Measurements from ENCODE around the gene RBBP7.
A peak's percentile ranks its signal among the peaks of the same experiment; 100 is the strongest.

The RBBP7 gene

GRCh38 chrX:16870095-16870861 is at the start of gene RBBP7:
RBBP7 (minus strand) TSS chrX:16870362; CDS start chrX:16870053, 309 bp downstream.
- H3K4me1 Mint-ChIP-seq (ENCODE audit: low read depth) = peaks cover 43% of the 10 kb centered on the region
- H3K36me3 Mint-ChIP-seq (ENCODE audit: low read depth) = peaks cover 24% of the 10 kb centered on the region
- H3K4me3 Mint-ChIP-seq = peak within 1 kb of the TSS; percentile 94
- no peaks in the 10 kb centered on the region for H3K27me3 Mint-ChIP-seq
- H3K9me3 Mint-ChIP-seq = no peaks in the 10 kb centered on the region
- H3K27ac Mint-ChIP-seq = peak within 1 kb of the TSS; percentile 96

DNA sequence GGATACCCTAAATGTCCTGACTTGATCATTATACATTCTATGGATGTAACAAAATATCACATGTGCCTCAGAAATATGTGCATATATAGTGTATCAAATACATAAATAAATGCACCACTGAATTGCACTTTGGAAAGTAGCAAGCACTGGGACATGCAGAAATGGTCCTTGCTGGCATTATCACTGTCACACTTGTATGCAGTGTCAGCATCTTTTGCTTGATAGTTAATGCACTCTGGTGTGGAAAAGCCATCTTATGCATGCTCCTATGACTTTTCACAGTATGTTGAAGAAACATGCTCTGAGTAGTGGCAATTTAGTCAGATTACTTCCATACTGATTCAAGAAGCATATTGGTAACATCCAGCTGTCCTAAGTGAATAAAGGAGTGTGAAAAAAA is 48.8 kb upstream of the RBBP7 start:
- no peak overlapping the region for H3K27ac Mint-ChIP-seq
- no peaks in the 10 kb centered on the region for H3K9me3 Mint-ChIP-seq

DNA sequence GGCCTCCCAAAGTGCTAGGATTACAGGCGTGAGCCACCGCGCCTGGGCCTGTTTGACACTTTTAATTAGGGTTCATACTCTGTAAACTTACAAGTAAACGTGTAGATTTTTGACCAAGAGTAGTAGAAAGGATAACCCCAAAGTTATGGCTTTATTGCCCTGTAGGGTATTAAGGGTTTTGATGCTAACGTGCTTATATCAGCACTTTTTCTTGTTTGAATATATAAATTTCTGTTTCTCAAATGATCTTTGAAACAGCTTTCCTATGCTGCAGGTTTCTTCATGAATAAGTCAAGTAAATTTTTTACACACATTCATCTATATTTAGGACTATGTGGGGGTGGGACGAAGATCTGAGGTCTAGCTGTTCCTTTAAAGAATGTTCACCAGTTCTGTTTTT is 47.0 kb upstream of the RBBP7 start:
- no peaks in the 10 kb centered on the region for H3K4me1 Mint-ChIP-seq (ENCODE audit: low read depth)
- H3K9me3 Mint-ChIP-seq = no peaks in the 10 kb centered on the region
- no peak overlapping the region for H3K4me3 Mint-ChIP-seq
- H3K36me3 Mint-ChIP-seq (ENCODE audit: low read depth) = no peaks in the 10 kb centered on the region
- H3K27me3 Mint-ChIP-seq = peaks cover 5% of the 10 kb centered on the region
- no peak overlapping the region for H3K27ac Mint-ChIP-seq

More for the DNA sequence above, 48.8 kb upstream of the RBBP7 start:
- peaks cover 5% of the 10 kb centered on the region for H3K27me3 Mint-ChIP-seq
- no peak overlapping the region for H3K4me3 Mint-ChIP-seq
- no peaks in the 10 kb centered on the region for H3K4me1 Mint-ChIP-seq (ENCODE audit: low read depth)
- no peaks in the 10 kb centered on the region for H3K36me3 Mint-ChIP-seq (ENCODE audit: low read depth)

- H3K27ac Mint-ChIP-seq = no peak overlapping the region
- no peaks in the 10 kb centered on the region for H3K4me1 Mint-ChIP-seq (ENCODE audit: low read depth)
- H3K36me3 Mint-ChIP-seq (ENCODE audit: low read depth) = no peaks in the 10 kb centered on the region
- H3K4me3 Mint-ChIP-seq = no peak overlapping the region
- peaks cover 4% of the 10 kb centered on the region for H3K27me3 Mint-ChIP-seq
- H3K9me3 Mint-ChIP-seq = no peaks in the 10 kb centered on the region
Observed at GRCh38 chrX:16916561-16916960, 46.4 kb upstream of the RBBP7 start.

DNA sequence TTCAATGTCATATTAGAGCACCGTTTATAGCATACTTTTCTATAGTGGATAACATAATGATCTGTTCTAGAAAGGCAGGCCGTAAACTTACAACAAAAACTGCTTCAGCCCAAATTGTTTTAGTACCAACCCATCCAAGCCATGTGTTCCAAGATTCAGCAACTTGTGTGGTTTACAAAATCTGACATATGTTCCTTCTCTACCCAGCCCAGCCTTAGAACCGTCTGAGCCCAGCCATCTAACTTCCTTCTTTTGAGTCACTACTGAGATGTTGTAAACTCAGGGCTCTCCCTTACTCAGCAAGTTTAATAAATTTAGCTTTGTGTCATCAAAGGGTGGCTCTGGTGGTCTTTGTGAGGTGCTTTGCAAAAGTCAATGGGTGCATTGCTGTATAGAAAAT is 43.9 kb upstream of the RBBP7 start:
- no peaks in the 10 kb centered on the region for H3K9me3 Mint-ChIP-seq
- no peaks in the 10 kb centered on the region for H3K36me3 Mint-ChIP-seq (ENCODE audit: low read depth)
- H3K27ac Mint-ChIP-seq = no peak overlapping the region
- no peaks in the 10 kb centered on the region for H3K27me3 Mint-ChIP-seq
- H3K4me3 Mint-ChIP-seq = no peak overlapping the region
- H3K4me1 Mint-ChIP-seq (ENCODE audit: low read depth) = no peaks in the 10 kb centered on the region

- Mint-ChIP-seq H3K4me1 (ENCODE audit: low read depth) (no peaks in the 10 kb centered on the region), H3K27me3 (no peaks in the 10 kb centered on the region), H3K27ac (no peak overlapping the region), H3K9me3 (no peaks in the 10 kb centered on the region), H3K4me3 (no peak overlapping the region), H3K36me3 (ENCODE audit: low read depth) (no peaks in the 10 kb centered on the region)
Observed at GRCh38 chrX:16910376-16910775, 40.2 kb upstream of the RBBP7 start.

DNA sequence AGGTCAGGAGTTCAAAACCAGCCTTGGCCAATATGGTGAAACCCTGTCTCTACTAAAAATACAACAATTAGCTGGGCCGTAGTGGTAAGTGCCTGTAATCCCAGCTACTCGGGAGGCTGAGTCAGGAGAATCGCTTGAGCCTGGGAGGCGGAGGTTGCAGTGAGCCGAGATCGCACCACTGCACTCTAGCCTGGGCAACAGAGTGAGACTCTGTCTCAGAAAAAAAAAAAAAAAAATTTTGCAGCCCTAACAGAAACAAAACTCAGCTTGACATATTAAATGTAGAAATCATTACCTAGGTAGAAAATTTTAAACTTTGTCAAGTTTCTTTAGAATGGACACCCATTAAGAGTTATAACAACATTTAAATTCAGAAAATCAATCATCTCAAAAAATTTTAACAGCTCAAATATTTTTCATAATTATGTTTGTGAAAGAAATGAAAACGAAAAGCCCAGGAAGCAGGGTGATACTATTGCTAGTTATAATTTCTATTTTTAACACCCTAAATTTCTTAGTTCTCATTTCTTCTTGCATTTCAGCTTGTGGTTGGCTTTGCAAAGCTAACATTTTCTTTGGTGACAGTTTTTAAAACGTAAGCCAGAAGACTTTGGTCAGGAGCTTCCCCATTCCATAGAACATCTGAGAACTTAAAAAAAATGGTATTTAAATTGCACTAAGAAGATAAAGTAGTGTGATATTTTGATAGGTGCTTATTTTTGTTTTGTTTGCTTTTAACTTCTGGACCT is 33.3 kb upstream of the RBBP7 start:
- H3K4me3 Mint-ChIP-seq = no peak overlapping the region
- H3K36me3 Mint-ChIP-seq (ENCODE audit: low read depth) = no peaks in the 10 kb centered on the region
- H3K27ac Mint-ChIP-seq = no peak overlapping the region
- no peaks in the 10 kb centered on the region for H3K27me3 Mint-ChIP-seq
- H3K4me1 Mint-ChIP-seq (ENCODE audit: low read depth) = no peaks in the 10 kb centered on the region
- no peaks in the 10 kb centered on the region for H3K9me3 Mint-ChIP-seq

- H3K27ac Mint-ChIP-seq = no peak overlapping the region
- no peaks in the 10 kb centered on the region for H3K27me3 Mint-ChIP-seq
- no peak overlapping the region for H3K4me3 Mint-ChIP-seq
- peaks cover 5% of the 10 kb centered on the region for H3K4me1 Mint-ChIP-seq (ENCODE audit: low read depth)
- H3K9me3 Mint-ChIP-seq = no peaks in the 10 kb centered on the region
- no peaks in the 10 kb centered on the region for H3K36me3 Mint-ChIP-seq (ENCODE audit: low read depth)
Observed at GRCh38 chrX:16897445-16897844, 27.3 kb upstream of the RBBP7 start.

- no peaks in the 10 kb centered on the region for H3K9me3 Mint-ChIP-seq
- no peaks in the 10 kb centered on the region for H3K36me3 Mint-ChIP-seq (ENCODE audit: low read depth)
- peaks cover 19% of the 10 kb centered on the region for H3K4me1 Mint-ChIP-seq (ENCODE audit: low read depth)
- H3K27me3 Mint-ChIP-seq = no peaks in the 10 kb centered on the region
- H3K27ac Mint-ChIP-seq = no peak overlapping the region
- H3K4me3 Mint-ChIP-seq = no peak overlapping the region
Observed at GRCh38 chrX:16892504-16893362, 22.6 kb upstream of the RBBP7 start.

GRCh38 chrX:16885628-16886027 is 15.5 kb upstream of the RBBP7 start:
- no peaks in the 10 kb centered on the region for H3K36me3 Mint-ChIP-seq (ENCODE audit: low read depth)
- peaks cover 20% of the 10 kb centered on the region for H3K4me1 Mint-ChIP-seq (ENCODE audit: low read depth)
- H3K4me3 Mint-ChIP-seq = no peak overlapping the region
- H3K27ac Mint-ChIP-seq = no peak overlapping the region
- H3K27me3 Mint-ChIP-seq = no peaks in the 10 kb centered on the region
- no peaks in the 10 kb centered on the region for H3K9me3 Mint-ChIP-seq

GRCh38 chrX:16883487-16883804 is 13.3 kb upstream of the RBBP7 start:
- Mint-ChIP-seq H3K4me1 (ENCODE audit: low read depth) (peaks cover 9% of the 10 kb centered on the region), H3K36me3 (ENCODE audit: low read depth) (no peaks in the 10 kb centered on the region), H3K27me3 (no peaks in the 10 kb centered on the region), H3K4me3 (no peak overlapping the region), H3K9me3 (no peaks in the 10 kb centered on the region), H3K27ac (no peak overlapping the region)

DNA sequence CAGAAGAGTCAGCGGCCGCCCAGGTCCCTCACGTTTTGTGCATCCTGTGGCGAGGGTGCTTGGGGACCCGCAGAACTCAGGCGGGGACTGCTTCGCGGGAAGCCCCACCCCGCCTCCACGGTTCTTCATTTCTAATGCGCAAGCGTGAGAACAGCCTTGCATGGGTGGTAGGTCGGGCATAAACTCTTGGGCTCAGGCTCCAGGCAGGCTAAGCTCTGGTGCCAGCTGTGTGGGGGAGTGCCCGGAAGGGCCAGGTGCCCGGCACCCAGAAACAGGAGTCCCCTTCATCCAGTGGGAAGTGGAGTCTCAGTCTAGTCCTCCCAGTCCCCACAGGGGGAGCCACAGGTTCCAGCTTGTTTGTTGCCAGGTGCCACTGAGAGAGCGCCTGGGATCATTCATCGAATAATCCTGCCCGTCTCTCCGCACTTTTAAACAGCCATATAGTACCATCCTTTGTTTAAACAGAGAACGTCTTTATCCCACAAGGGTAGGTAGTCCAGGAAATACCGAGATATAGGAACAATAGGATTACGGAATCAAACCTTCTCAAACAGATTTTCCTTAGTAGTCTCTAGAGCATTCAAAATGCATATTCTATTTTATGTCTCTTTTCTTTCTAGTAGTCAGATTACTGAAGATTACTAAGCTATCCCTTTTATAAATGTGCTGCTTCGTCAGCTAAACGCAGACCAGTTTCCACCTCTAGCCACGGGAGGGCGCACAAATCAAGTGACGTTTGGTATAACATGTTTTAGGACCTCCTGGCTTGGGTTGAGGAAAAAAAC is 12.7 kb upstream of the RBBP7 start:
- Mint-ChIP-seq H3K9me3 (no peaks in the 10 kb centered on the region), H3K36me3 (ENCODE audit: low read depth) (no peaks in the 10 kb centered on the region), H3K4me3 (peak overlapping the region; percentile 76), H3K4me1 (ENCODE audit: low read depth) (peaks cover 7% of the 10 kb centered on the region), H3K27me3 (no peaks in the 10 kb centered on the region), H3K27ac (peak overlapping the region; percentile 71)

GRCh38 chrX:16882169-16882568 is 12.0 kb upstream of the RBBP7 start:
- Mint-ChIP-seq H3K4me1 (ENCODE audit: low read depth) (peaks cover 7% of the 10 kb centered on the region), H3K4me3 (peak overlapping the region; percentile 76), H3K27ac (peak overlapping the region; percentile 52), H3K9me3 (no peaks in the 10 kb centered on the region), H3K27me3 (no peaks in the 10 kb centered on the region), H3K36me3 (ENCODE audit: low read depth) (no peaks in the 10 kb centered on the region)

DNA sequence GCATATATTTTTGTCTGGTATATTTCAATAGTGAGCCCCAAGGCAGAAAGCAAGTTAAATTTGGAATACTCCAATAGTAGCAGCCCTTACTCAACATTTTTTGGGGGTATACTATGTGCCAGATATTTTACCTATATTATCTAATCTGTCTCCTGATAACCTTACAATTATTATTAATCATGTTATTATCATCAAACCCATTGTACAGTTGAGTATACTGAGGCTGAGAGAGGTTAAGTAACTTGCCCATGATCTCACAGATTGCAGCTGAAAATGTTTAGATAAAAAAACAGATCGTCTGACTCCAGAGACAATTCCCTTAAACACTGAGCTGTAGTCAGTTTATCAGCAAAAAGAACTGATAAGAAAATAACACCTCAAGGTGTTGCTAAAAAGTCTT is 6.5 kb upstream of the RBBP7 start:
- Mint-ChIP-seq H3K27me3 (no peaks in the 10 kb centered on the region), H3K4me1 (ENCODE audit: low read depth) (peaks cover 2% of the 10 kb centered on the region), H3K9me3 (no peaks in the 10 kb centered on the region), H3K4me3 (no peak overlapping the region), H3K27ac (no peak overlapping the region), H3K36me3 (ENCODE audit: low read depth) (no peaks in the 10 kb centered on the region)
